HUDEP-2 (cell line): ENCODE measurements around the gene KLHL21.
"Not testable (repeated sequence)": the region's sequence is repeated elsewhere in the genome, so short reads cannot be mapped to it uniquely, and the experiment has no call there.

Source experiments
- DNase-seq, 76 experiments: peaks; one replicate each; lab custom pipeline; 2025; ENCODE audit not compliant: unreplicated experiment in 76 of 76; lab: John Stamatoyannopoulos, UW

The KLHL21 gene

GRCh38 chr1:6601049-6601922 lies 1.4 kb downstream of the KLHL21 start:
- peak in 75 of 76 experiments; percentile 43 to 96 (median 88) for DNase-seq

GRCh38 chr1:6600410-6601048 lies 2.1 kb downstream of the KLHL21 start:
- peak in 2 of 76 experiments; percentile 37 to 56 for DNase-seq

GRCh38 chr1:6599991-6600390 lies 2.7 kb downstream of the KLHL21 start:
- DNase-seq: not testable (repeated sequence)

- no peak for DNase-seq
Measured at GRCh38 chr1:6599141-6599975, 3.3 kb downstream of the KLHL21 start.

GRCh38 chr1:6597777-6598131 lies 4.9 kb downstream of the KLHL21 start:
- no peak for DNase-seq

GRCh38 chr1:6596886-6597776 lies 5.5 kb downstream of the KLHL21 start:
- DNase-seq: no peak

- DNase-seq: no peak
Measured at GRCh38 chr1:6596351-6596750, 6.3 kb downstream of the KLHL21 start.

- DNase-seq: no peak
Measured at GRCh38 chr1:6594977-6595740, 7.5 kb downstream of the KLHL21 start.

- no peak for DNase-seq
Measured at GRCh38 chr1:6593810-6594209, 8.9 kb downstream of the KLHL21 start.

- no peak for DNase-seq
Measured at GRCh38 chr1:6592865-6593593, 9.6 kb downstream of the KLHL21 start.

GRCh38 chr1:6592441-6592840 lies 10.2 kb downstream of the KLHL21 start:
- DNase-seq: no peak

- no peak for DNase-seq
Measured at GRCh38 chr1:6591644-6592043, 11.0 kb downstream of the KLHL21 start.

- DNase-seq: no peak
Measured at GRCh38 chr1:6591222-6591621, 11.4 kb downstream of the KLHL21 start.

- DNase-seq: no peak
Measured at GRCh38 chr1:6590046-6590445, 12.6 kb downstream of the KLHL21 start.

- no peak for DNase-seq
Measured at GRCh38 chr1:6588893-6589520, 13.7 kb downstream of the KLHL21 start.

GRCh38 chr1:6588128-6588892 lies 14.4 kb downstream of the KLHL21 start:
- DNase-seq: no peak

GRCh38 chr1:6587261-6588005 lies 15.2 kb downstream of the KLHL21 start:
- no peak for DNase-seq
